ENCODE results near the gene ODF2L. TPM values are rescaled to one million over a fixed set of nuclear protein-coding genes. Genes with fewer than 3 reads are reported as not detected.

The ODF2L gene
- total and polyA plus RNA-seq, 4 donors = 3.0 to 6.5 (median 5.2) TPM

- no peaks in the 10 kb centered on the region for H3K9me3 ChIP-seq (ENCODE audit: control insufficient read depth in 4 of 4, low read length in 3 of 4)
- no peak overlapping the region for H3K9ac ChIP-seq (ENCODE audit: low read depth in 1 of 2, low read length in 2 of 2)
- H3K27me3 ChIP-seq (ENCODE audit: control insufficient read depth in 4 of 4, insufficient read depth in 4 of 4, low read length in 3 of 4) = no peaks in the 10 kb centered on the region
- no peak for DNase-seq (ENCODE audit: low spot score)
- H3K4me1 ChIP-seq (ENCODE audit: control insufficient read depth in 4 of 4, insufficient read depth in 4 of 4, low read length in 3 of 4) = no peaks in the 10 kb centered on the region
- no peak overlapping the region for H3K27ac ChIP-seq (ENCODE audit: low read depth in 1 of 2, low read length in 2 of 2)
- no peak for TF ChIP-seq SP1 (IDR thresholded peaks at IDR 0.05)
- TF ChIP-seq, protein P1, sequence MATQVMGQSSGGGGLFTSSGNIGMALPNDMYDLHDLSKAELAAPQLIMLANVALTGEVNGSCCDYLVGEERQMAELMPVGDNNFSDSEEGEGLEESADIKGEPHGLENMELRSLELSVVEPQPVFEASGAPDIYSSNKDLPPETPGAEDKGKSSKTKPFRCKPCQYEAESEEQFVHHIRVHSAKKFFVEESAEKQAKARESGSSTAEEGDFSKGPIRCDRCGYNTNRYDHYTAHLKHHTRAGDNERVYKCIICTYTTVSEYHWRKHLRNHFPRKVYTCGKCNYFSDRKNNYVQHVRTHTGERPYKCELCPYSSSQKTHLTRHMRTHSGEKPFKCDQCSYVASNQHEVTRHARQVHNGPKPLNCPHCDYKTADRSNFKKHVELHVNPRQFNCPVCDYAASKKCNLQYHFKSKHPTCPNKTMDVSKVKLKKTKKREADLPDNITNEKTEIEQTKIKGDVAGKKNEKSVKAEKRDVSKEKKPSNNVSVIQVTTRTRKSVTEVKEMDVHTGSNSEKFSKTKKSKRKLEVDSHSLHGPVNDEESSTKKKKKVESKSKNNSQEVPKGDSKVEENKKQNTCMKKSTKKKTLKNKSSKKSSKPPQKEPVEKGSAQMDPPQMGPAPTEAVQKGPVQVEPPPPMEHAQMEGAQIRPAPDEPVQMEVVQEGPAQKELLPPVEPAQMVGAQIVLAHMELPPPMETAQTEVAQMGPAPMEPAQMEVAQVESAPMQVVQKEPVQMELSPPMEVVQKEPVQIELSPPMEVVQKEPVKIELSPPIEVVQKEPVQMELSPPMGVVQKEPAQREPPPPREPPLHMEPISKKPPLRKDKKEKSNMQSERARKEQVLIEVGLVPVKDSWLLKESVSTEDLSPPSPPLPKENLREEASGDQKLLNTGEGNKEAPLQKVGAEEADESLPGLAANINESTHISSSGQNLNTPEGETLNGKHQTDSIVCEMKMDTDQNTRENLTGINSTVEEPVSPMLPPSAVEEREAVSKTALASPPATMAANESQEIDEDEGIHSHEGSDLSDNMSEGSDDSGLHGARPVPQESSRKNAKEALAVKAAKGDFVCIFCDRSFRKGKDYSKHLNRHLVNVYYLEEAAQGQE (IDR thresholded peaks at IDR 0.05) = no peak
- no peak for TF ChIP-seq RXRA (IDR thresholded peaks at IDR 0.05)
- TF ChIP-seq ATF3 (IDR thresholded peaks at IDR 0.05) = no peak
- TF ChIP-seq FOXA2 (IDR thresholded peaks at IDR 0.05) = no peak
- no peak for TF ChIP-seq GABPA (IDR thresholded peaks at IDR 0.05 in 1 of 2, conservative IDR thresholded peaks at IDR 0.05 in 1 of 2)
- TF ChIP-seq EGR1 (IDR thresholded peaks at IDR 0.05; ENCODE audit: low read depth in 2 of 2) = no peak
- no peak for TF ChIP-seq CTCF (IDR thresholded peaks at IDR 0.05; ENCODE audit: low read depth, low read length, missing input control)
- TF ChIP-seq FOXA1 (IDR thresholded peaks at IDR 0.05) = no peak
- H3K36me3 ChIP-seq (ENCODE audit: control insufficient read depth in 4 of 4, insufficient read depth in 3 of 4, low read depth in 1 of 4, low read length in 3 of 4) = no peaks in the 10 kb centered on the region
- H3K4me3 ChIP-seq (ENCODE audit: low read depth in 1 of 3, low read length in 3 of 3) = no peak overlapping the region
These were observed 78.2 kb downstream of the ODF2L start for GRCh38 chr1:86317926-86318325.

- TF ChIP-seq HNF4A (conservative IDR thresholded peaks at IDR 0.05) (no peak), GABPA (IDR thresholded peaks at IDR 0.05 in 1 of 2, conservative IDR thresholded peaks at IDR 0.05 in 1 of 2) (no peak), SP1 (IDR thresholded peaks at IDR 0.05) (no peak), NR2F2 (IDR thresholded peaks at IDR 0.05) (no peak), RXRA (IDR thresholded peaks at IDR 0.05) (no peak), FOXA1 (IDR thresholded peaks at IDR 0.05) (no peak), CTCF (IDR thresholded peaks at IDR 0.05; ENCODE audit: low read depth, low read length, missing input control) (no peak), YY1 (IDR thresholded peaks at IDR 0.05) (no peak), TAF1 (conservative IDR thresholded peaks at IDR 0.05) (no peak)
- TF ChIP-seq, protein P1 (IDR thresholded peaks at IDR 0.05) = no peak
- TF ChIP-seq, protein P2, sequence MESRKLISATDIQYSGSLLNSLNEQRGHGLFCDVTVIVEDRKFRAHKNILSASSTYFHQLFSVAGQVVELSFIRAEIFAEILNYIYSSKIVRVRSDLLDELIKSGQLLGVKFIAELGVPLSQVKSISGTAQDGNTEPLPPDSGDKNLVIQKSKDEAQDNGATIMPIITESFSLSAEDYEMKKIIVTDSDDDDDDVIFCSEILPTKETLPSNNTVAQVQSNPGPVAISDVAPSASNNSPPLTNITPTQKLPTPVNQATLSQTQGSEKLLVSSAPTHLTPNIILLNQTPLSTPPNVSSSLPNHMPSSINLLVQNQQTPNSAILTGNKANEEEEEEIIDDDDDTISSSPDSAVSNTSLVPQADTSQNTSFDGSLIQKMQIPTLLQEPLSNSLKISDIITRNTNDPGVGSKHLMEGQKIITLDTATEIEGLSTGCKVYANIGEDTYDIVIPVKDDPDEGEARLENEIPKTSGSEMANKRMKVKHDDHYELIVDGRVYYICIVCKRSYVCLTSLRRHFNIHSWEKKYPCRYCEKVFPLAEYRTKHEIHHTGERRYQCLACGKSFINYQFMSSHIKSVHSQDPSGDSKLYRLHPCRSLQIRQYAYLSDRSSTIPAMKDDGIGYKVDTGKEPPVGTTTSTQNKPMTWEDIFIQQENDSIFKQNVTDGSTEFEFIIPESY (IDR thresholded peaks at IDR 0.05) = no peak
- TF ChIP-seq, protein P3, sequence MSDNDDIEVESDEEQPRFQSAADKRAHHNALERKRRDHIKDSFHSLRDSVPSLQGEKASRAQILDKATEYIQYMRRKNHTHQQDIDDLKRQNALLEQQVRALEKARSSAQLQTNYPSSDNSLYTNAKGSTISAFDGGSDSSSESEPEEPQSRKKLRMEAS (IDR thresholded peaks at IDR 0.05) = no peak
- no peak for DNase-seq (ENCODE audit: low spot score)
- Histone ChIP-seq H3K27me3 (ENCODE audit: control insufficient read depth in 4 of 4, insufficient read depth in 4 of 4, low read length in 3 of 4) (peaks cover 0 to 3% (median 0%) of the 10 kb centered on the region in 4 donors), H3K27ac (ENCODE audit: low read depth in 1 of 2, low read length in 2 of 2) (no peak overlapping the region), H3K36me3 (ENCODE audit: control insufficient read depth in 4 of 4, insufficient read depth in 3 of 4, low read depth in 1 of 4, low read length in 3 of 4) (no peaks in the 10 kb centered on the region), H3K4me3 (ENCODE audit: low read depth in 1 of 3, low read length in 3 of 3) (no peak overlapping the region), H3K4me1 (ENCODE audit: control insufficient read depth in 4 of 4, insufficient read depth in 4 of 4, low read length in 3 of 4) (no peaks in the 10 kb centered on the region), H3K9me3 (ENCODE audit: control insufficient read depth in 4 of 4, low read length in 3 of 4) (peaks cover 0 to 2% (median 0%) of the 10 kb centered on the region in 4 donors), H3K9ac (ENCODE audit: low read depth in 1 of 2, low read length in 2 of 2) (no peak overlapping the region)
- 89% methylated on average over 3 of the region's 3 CpGs for WGBS
These were observed 90.4 kb downstream of the ODF2L start for GRCh38 chr1:86305731-86306130.
